ENCODE data around the gene AGA.

Gene AGA

DNA sequence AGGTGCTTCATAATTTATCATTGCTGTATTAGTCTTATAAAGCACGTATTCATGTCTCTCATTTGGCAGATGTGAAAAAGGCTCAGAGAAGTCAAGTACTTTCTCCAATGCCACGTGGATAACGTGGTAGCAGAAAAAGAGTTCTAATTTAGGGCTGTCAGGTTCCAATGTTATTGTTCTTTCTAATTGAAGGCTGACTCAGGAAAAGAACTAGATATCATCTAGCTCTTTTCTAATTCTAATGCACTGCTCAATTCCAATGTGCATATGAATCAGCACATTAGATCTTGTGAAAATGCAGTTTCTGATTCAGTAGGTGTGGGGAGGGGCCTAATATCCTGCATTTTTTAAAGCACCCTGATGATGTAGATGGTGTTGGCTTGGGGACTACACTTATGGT lies 22.8 kb downstream of the AGA start:
- H3K27me3 Mint-ChIP-seq: no peaks in the 10 kb centered on the region
- H3K36me3 Mint-ChIP-seq (ENCODE audit: low read depth): no peaks in the 10 kb centered on the region
- peaks cover 18% of the 10 kb centered on the region for H3K9me3 Mint-ChIP-seq
- no peak overlapping the region for H3K4me3 Mint-ChIP-seq
- H3K27ac Mint-ChIP-seq: no peak overlapping the region
- DNase-seq: no peak
- H3K4me1 Mint-ChIP-seq (ENCODE audit: low read depth): no peaks in the 10 kb centered on the region

DNA sequence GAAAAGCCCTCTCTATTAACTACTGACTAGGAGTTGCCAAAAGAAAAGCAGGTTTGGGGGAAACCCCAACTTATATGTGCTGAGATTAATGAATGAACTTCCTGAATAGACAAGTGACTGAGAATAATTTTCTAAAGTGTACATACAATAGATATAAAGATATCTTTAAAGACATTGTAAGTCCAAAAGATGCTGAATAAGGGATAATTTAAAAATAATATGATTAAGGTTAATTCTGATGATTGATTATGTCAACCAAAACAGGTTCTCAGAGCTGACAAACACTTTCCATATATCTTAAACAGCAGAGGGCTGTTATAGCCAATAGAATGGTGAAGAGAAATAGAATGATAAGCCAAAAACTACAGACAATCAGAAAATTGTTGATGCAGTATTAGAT lies 28.6 kb downstream of the AGA start:
- DNase-seq: no peak
- Mint-ChIP-seq H3K4me1 (ENCODE audit: low read depth) (no peaks in the 10 kb centered on the region), H3K4me3 (no peak overlapping the region), H3K9me3 (no peaks in the 10 kb centered on the region), H3K27me3 (no peaks in the 10 kb centered on the region), H3K36me3 (ENCODE audit: low read depth) (no peaks in the 10 kb centered on the region), H3K27ac (no peak overlapping the region)

DNA sequence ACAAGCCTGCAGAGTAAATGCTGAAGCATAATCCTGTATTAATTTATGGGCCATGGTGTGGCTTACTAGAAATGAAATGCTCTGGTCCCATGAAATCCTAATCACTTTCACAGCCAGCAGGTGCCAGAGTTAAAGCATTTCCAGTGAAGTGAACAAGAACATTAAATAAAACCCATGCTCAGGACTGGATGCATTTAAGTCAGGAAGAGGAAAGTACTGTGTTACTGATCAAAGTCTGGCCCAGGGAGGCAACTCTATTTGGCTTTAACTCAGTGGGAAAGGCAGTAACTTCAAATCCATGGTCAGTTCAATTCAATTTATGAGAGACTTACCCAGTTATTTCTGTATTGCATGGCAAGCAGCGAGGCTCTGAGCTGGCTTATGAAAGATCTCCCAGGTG lies 29.2 kb downstream of the AGA start:
- DNase-seq: no peak
- no peaks in the 10 kb centered on the region for H3K36me3 Mint-ChIP-seq (ENCODE audit: low read depth)
- H3K4me3 Mint-ChIP-seq: no peak overlapping the region
- no peaks in the 10 kb centered on the region for H3K9me3 Mint-ChIP-seq
- no peaks in the 10 kb centered on the region for H3K27me3 Mint-ChIP-seq
- no peaks in the 10 kb centered on the region for H3K4me1 Mint-ChIP-seq (ENCODE audit: low read depth)
- no peak overlapping the region for H3K27ac Mint-ChIP-seq

DNA sequence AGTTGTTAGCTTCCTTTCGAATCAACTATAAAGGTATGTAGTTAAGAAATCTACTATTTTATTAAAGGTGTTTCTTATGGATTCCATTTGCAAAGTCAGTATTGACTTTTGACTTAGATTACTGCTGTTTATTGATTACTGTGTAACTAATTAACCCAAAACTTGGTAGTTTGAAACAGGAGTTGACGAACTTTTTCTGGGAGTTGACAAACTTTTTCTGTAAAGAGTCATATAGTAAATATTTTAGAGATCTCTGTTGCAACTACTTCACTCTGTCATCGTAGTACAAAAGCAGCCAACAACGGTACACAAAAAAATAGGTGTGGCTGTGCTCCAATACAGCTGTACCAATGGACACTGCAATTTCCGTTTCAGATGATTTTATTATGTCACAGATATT lies 30.2 kb downstream of the AGA start:
- Mint-ChIP-seq H3K4me3 (no peak overlapping the region), H3K27ac (no peak overlapping the region), H3K4me1 (ENCODE audit: low read depth) (no peaks in the 10 kb centered on the region), H3K27me3 (no peaks in the 10 kb centered on the region), H3K9me3 (no peaks in the 10 kb centered on the region), H3K36me3 (ENCODE audit: low read depth) (no peaks in the 10 kb centered on the region)
- DNase-seq: no peak

DNA sequence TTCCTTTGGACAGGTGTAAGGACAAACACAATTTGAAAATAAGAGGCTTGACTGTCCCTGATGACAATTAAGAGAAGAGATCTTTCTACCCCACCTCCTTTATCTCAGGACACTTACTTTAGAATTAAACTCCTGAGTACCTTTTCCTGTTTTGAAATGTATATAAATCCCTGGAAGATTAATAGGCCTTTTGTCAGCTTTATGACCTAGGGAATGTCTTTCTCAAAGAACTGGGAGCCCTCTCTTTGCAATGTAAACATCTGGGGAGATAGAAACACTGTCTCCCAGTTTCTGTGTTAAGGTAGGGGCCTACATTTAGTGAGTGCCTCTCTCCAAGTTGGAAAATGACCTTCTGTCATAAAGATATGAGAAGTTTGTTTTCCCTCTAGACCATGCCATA lies 31.7 kb downstream of the AGA start:
- DNase-seq: no peak
- H3K27me3 Mint-ChIP-seq: no peaks in the 10 kb centered on the region
- H3K4me1 Mint-ChIP-seq (ENCODE audit: low read depth): no peaks in the 10 kb centered on the region
- no peaks in the 10 kb centered on the region for H3K36me3 Mint-ChIP-seq (ENCODE audit: low read depth)
- H3K27ac Mint-ChIP-seq: no peak overlapping the region
- no peak overlapping the region for H3K4me3 Mint-ChIP-seq
- H3K9me3 Mint-ChIP-seq: no peaks in the 10 kb centered on the region

DNA sequence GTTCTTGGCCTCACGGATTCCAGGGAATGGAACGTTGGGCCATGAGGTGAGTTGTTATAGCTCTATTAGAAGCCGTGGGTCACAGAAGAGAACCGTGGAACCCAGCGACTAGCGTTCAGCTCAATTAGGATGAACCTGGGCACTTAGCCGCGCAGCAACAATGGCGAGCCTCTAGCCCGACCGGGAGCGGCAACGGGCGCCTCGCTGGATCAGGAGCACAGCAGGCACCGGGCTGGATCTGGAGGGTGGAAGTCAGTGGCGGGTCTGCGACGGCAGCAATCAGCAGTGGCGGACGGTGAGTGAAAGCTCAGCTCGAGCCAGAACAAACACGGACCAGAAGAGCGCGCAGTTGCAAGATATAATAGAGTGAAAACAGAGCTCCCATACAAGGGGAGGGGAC lies 34.2 kb downstream of the AGA start:
- H3K27ac Mint-ChIP-seq: no peak overlapping the region
- no peaks in the 10 kb centered on the region for H3K36me3 Mint-ChIP-seq (ENCODE audit: low read depth)
- H3K27me3 Mint-ChIP-seq: no peaks in the 10 kb centered on the region
- H3K4me1 Mint-ChIP-seq (ENCODE audit: low read depth): peaks cover 15% of the 10 kb centered on the region
- no peak for DNase-seq
- no peak overlapping the region for H3K4me3 Mint-ChIP-seq
- H3K9me3 Mint-ChIP-seq: no peaks in the 10 kb centered on the region

DNA sequence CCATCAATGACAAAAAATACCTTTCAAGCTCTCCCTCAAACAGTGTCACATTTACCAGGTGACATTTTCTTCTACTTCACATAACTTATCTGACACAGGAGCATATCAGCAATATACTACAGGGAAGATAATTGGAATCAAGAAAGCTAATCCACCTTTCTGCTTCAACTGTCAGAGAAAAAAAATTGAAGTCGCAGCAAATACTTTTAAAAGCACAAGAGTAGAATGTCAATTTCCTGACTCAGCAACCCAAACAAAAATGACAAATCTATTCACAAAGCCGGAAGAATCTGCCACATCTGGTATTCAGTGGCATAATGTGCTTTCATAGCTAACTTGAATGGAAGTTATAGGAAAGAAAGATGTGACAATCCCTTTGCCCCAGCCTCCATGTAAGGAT lies 36.7 kb downstream of the AGA start:
- Mint-ChIP-seq H3K36me3 (ENCODE audit: low read depth) (no peaks in the 10 kb centered on the region), H3K27ac (no peak overlapping the region), H3K27me3 (no peaks in the 10 kb centered on the region), H3K9me3 (no peaks in the 10 kb centered on the region), H3K4me1 (ENCODE audit: low read depth) (peaks cover 32% of the 10 kb centered on the region), H3K4me3 (no peak overlapping the region)
- DNase-seq: no peak

DNA sequence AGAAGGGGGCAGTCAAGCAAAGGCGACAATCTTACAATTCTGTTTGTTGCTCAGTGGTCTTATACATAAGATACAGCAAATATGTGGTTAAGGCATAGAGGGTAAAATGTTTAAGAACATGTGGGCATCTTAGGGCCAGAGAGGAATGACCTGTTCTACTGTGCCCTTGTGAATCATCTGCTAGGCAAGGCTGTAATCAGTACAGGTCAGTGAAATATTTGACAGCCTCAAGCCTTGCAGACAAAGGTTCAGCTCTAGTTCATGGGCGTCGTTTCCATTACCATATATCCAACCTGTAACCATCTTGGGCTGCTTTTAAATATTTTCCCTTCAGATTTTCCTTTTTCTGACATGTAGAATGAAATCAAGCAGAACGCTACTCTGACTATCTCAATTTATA lies 37.3 kb downstream of the AGA start:
- DNase-seq: no peak
- no peaks in the 10 kb centered on the region for H3K9me3 Mint-ChIP-seq
- H3K27me3 Mint-ChIP-seq: no peaks in the 10 kb centered on the region
- peaks cover 37% of the 10 kb centered on the region for H3K4me1 Mint-ChIP-seq (ENCODE audit: low read depth)
- no peak overlapping the region for H3K4me3 Mint-ChIP-seq
- no peaks in the 10 kb centered on the region for H3K36me3 Mint-ChIP-seq (ENCODE audit: low read depth)
- no peak overlapping the region for H3K27ac Mint-ChIP-seq

DNA sequence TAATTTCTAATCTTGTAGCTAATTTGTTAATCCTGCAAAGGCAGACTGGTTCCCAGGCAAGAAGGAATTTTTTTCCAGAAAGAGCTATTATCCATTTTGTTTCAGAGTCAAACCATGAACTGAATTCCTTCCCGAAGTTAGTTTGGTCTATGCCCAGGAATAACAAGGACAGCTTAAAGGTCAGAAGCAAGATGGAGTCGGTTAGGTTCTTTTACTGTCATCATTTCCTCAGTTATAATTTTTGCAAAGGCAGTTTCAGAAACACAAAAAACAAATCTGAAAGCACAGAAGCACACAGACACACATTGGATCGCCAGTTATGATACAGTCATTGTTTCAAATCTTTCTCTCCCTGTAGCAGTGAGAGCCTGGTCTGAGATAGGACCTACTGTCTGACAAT lies 37.9 kb downstream of the AGA start:
- Mint-ChIP-seq H3K27ac (no peak overlapping the region), H3K4me3 (no peak overlapping the region), H3K4me1 (ENCODE audit: low read depth) (peaks cover 41% of the 10 kb centered on the region), H3K9me3 (no peaks in the 10 kb centered on the region), H3K27me3 (no peaks in the 10 kb centered on the region), H3K36me3 (ENCODE audit: low read depth) (no peaks in the 10 kb centered on the region)
- no peak for DNase-seq

DNA sequence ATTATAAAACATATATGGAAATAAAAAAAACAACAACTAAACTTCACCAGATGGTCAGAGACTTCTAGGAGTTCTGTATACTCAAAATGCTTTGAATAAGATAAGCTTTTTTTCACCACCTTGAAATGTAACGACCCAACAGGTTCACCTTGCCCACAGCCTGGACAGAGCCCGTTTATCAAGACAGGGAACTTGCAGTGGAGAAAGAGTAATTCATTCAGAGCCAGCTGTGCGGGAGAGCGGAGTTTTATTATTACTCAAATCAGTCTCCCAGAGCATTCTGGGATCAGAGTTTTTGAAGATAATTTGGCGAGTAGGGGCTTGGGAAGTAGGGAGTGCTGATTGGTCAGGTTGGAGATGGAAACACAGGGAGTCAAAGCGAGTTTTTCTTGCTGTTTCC lies 38.5 kb downstream of the AGA start:
- H3K9me3 Mint-ChIP-seq: no peaks in the 10 kb centered on the region
- H3K36me3 Mint-ChIP-seq (ENCODE audit: low read depth): no peaks in the 10 kb centered on the region
- H3K27me3 Mint-ChIP-seq: no peaks in the 10 kb centered on the region
- no peak overlapping the region for H3K4me3 Mint-ChIP-seq
- H3K27ac Mint-ChIP-seq: no peak overlapping the region
- H3K4me1 Mint-ChIP-seq (ENCODE audit: low read depth): peaks cover 41% of the 10 kb centered on the region
- no peak for DNase-seq

DNA sequence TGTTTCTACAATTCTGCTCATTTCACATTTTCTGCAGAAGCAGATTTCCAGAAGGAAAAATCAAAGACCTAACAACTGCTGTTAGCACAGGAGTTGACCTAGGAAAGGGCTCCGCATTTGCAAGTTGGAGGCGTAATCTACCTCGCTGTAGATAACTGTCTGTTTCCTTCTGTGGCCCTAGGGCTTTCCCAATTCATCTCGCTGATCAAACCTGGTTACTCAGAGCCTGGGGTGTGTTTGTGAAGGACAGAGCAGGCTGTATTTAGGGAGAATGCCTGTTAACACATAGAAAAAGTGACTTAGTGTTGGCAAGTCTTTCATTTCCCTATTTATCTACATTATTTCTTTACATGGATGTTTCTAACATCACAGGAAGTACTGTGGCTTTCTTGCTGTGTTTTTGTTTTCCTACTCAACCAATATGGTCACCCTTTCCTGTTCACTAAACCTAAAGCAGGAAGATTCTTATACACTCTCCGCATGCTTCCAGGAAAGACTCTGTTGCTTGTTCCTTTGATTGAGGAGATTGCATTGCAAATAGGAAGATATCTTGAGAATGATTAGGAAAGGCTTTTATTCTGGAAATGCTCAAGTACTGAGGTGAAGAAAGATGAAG lies 40.5 kb downstream of the AGA start:
- H3K4me1 Mint-ChIP-seq (ENCODE audit: low read depth): peaks cover 41% of the 10 kb centered on the region
- H3K27me3 Mint-ChIP-seq: no peaks in the 10 kb centered on the region
- peak overlapping the region; percentile 11 for H3K27ac Mint-ChIP-seq
- DNase-seq: no peak
- no peak overlapping the region for H3K4me3 Mint-ChIP-seq
- H3K9me3 Mint-ChIP-seq: peaks cover 5% of the 10 kb centered on the region
- H3K36me3 Mint-ChIP-seq (ENCODE audit: low read depth): no peaks in the 10 kb centered on the region

DNA sequence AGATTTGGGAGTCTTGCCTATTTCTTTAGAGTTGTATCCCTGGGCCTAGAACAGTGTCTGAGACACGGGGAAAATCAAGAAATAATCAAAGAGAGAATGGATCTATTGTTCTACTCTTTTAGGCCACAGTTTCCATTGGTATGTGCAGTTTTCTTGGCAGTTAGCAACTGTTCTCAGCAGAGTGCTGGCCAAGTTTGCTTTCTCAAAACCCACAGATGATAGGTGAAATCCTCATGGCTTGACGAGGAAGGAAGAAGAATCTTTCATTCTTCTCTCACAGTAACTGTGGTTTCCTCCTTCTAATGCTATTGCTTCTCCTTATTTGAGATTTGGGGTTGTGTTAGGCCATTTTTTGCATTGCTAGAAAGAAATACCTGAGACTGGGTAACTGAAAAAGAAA lies 42.2 kb downstream of the AGA start:
- H3K4me1 Mint-ChIP-seq (ENCODE audit: low read depth): peaks cover 41% of the 10 kb centered on the region
- H3K36me3 Mint-ChIP-seq (ENCODE audit: low read depth): no peaks in the 10 kb centered on the region
- H3K4me3 Mint-ChIP-seq: no peak overlapping the region
- no peaks in the 10 kb centered on the region for H3K27me3 Mint-ChIP-seq
- H3K9me3 Mint-ChIP-seq: peaks cover 5% of the 10 kb centered on the region
- H3K27ac Mint-ChIP-seq: no peak overlapping the region
- no peak for DNase-seq

DNA sequence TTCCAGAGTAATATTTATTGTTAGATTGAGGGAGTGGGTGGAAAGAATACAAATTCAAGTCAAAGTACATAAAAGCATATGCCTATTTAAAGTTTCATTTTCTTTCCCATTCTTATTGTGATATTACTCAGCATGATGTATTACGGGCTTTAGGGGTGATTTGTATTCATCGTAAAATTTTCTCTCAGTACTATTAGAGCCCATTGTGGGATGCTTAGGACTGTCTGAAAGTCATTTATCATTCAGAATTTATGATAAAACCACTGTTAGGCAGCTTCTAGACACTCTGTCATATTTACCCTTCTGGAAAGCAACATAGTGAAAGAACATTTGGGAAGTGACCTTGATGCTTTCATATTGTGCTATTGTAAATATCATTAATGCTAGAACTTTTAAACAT lies 45.9 kb downstream of the AGA start:
- Mint-ChIP-seq H3K4me1 (ENCODE audit: low read depth) (peaks cover 36% of the 10 kb centered on the region), H3K9me3 (peaks cover 5% of the 10 kb centered on the region), H3K27ac (no peak overlapping the region), H3K4me3 (no peak overlapping the region), H3K36me3 (ENCODE audit: low read depth) (no peaks in the 10 kb centered on the region), H3K27me3 (no peaks in the 10 kb centered on the region)
- DNase-seq: no peak

DNA sequence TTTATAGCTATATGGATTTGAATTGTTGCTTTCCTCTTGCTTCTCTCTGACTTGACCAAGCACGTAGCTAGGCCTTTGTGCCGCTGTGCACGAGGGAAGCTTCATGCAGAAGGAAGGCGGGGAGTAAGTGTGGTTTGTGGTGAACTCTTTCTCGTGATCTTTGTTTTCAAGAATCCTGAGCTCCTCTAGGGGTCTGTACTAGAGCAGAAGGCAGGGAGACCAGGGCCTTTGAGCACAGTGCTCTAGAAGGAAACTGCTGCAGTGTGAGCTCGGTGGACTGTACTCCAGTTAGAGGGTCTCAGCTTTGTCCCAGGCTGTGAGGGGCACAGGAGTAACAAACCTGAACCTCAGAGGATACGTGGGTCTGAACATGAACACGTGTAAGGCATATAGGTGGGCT lies 49.0 kb downstream of the AGA start:
- Mint-ChIP-seq H3K4me3 (no peak overlapping the region), H3K36me3 (ENCODE audit: low read depth) (no peaks in the 10 kb centered on the region), H3K27me3 (no peaks in the 10 kb centered on the region), H3K4me1 (ENCODE audit: low read depth) (peaks cover 30% of the 10 kb centered on the region), H3K27ac (peak overlapping the region; percentile 35), H3K9me3 (peaks cover 5% of the 10 kb centered on the region)
- no peak for DNase-seq

DNA sequence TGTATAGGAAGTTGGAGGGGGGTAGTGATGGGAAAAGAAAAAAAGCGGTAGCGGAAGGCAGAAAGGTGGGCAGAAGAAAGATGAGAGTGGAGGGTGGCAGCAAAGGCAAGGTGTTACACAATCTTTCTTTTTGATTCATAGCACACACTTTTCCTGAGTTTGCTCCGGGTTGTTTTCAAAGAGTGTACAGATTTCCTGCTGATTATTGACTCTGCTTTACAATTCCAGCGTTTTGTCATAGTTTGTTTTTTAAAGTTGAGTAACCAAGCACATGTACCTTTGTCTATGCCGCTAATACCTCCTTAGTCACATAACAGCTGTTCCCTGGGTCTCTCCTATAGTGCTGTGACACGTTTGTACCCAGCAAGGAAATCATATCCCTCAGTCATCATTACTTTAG lies 50.3 kb downstream of the AGA start:
- Mint-ChIP-seq H3K27me3 (no peaks in the 10 kb centered on the region), H3K4me1 (ENCODE audit: low read depth) (peaks cover 30% of the 10 kb centered on the region), H3K4me3 (peak overlapping the region; percentile 3), H3K9me3 (no peaks in the 10 kb centered on the region), H3K27ac (peak overlapping the region; percentile 10), H3K36me3 (ENCODE audit: low read depth) (no peaks in the 10 kb centered on the region)
- no peak for DNase-seq

DNA sequence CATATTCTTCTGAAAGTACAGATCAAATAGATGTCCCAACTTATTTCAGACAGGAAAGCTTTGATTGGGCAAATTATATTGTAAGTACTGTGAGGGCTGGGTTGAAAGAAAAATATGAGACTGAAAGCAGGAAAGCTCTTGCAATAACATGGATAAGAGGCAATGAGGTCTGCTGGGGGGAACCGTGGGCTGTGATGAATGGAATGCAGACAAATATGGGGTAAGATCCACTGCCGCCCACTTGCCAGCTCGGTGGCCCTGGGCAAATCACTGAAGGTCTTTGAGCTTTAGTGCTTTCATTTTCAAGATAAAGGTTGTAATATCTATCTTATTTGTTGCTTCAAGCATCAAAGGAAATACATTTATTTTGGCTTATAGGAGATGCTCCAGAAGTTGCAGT lies 51.0 kb downstream of the AGA start:
- H3K4me3 Mint-ChIP-seq: no peak overlapping the region
- H3K9me3 Mint-ChIP-seq: no peaks in the 10 kb centered on the region
- H3K27me3 Mint-ChIP-seq: no peaks in the 10 kb centered on the region
- no peak overlapping the region for H3K27ac Mint-ChIP-seq
- DNase-seq: no peak
- no peaks in the 10 kb centered on the region for H3K36me3 Mint-ChIP-seq (ENCODE audit: low read depth)
- peaks cover 32% of the 10 kb centered on the region for H3K4me1 Mint-ChIP-seq (ENCODE audit: low read depth)
